IPS-20b (cell line): Measurements from ENCODE around the gene BTG2.

ENCODE experiments used
- H3K27ac ChIP-seq: one replicate; pipeline ENCODE4 v1.5.1; 2013; ENCODE audit warnings: low read length
- H3K27me3 ChIP-seq: 2 replicates; pipeline ENCODE4 v1.6.1; 2013; ENCODE audit warnings: mild to moderate bottlenecking, low read length, inconsistent platforms; ENCODE audit not compliant: insufficient read depth
- H3K36me3 ChIP-seq: 2 replicates; pipeline ENCODE4 v1.6.1; 2013; ENCODE audit warnings: low read depth, mild to moderate bottlenecking, inconsistent platforms, low read length, moderate library complexity; ENCODE audit not compliant: insufficient read depth
- H3K4me1 ChIP-seq: 2 replicates; pipeline ENCODE4 v1.6.1; 2013; ENCODE audit warnings: mild to moderate bottlenecking, control low read depth, inconsistent platforms, low read length, moderate library complexity; ENCODE audit not compliant: insufficient read depth
- H3K4me3 ChIP-seq: 2 replicates; pipeline ENCODE4 v1.5.1; 2013; ENCODE audit warnings: mild to moderate bottlenecking, low read length, inconsistent platforms
- H3K9ac ChIP-seq: 2 replicates; pipeline ENCODE4 v1.6.1; 2013; ENCODE audit warnings: low read depth, mild to moderate bottlenecking, inconsistent platforms, low read length, moderate library complexity
- H3K9me3 ChIP-seq: 2 replicates; pipeline ENCODE4 v1.6.1; 2013; ENCODE audit warnings: mild to moderate bottlenecking, low read depth, low read length, inconsistent platforms; ENCODE audit not compliant: insufficient read depth

BTG2 gene

DNA sequence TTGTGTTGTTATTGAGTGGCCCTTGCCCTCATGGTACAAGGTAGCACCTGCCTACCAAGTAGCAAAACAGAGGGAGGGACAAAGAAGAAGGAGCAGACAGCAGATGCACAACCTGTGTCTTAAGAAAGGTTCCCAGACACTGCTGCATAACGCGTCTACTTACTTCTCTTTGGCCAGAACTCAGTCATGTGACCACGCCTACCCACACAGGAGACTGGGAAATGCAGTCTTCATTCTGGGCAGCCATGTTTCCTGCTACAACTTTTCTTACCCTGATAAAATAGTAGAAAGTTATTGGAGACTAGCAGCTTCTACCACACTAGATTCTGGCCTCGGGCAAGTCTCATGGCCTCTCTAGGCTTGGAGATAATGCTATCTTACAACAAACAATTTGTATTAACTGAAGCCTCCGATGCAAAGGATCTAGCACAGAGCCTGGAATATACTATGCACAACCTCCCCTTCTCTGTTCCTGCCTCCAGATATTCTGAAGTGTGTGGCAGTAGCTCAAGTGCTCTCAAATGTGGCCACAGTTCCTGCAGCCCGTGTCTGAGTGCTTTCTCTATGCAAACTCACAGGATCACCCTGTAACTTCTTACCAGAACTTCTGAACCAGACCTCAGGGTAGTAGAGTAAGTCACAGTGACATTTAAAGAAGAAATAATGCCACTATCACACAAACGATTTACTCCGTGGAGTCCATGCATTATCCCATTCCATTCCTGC, 34.1 kb upstream of the BTG2 start:
- Histone ChIP-seq H3K4me1 (no peaks in the 10 kb centered on the region; the same call in 1 of the 2 replicates), H3K9me3 (no peaks in the 10 kb centered on the region), H3K9ac (no peak overlapping the region), H3K36me3 (no peaks in the 10 kb centered on the region), H3K27ac (no peak overlapping the region), H3K27me3 (peaks cover 44% of the 10 kb centered on the region), H3K4me3 (no peak overlapping the region)

DNA sequence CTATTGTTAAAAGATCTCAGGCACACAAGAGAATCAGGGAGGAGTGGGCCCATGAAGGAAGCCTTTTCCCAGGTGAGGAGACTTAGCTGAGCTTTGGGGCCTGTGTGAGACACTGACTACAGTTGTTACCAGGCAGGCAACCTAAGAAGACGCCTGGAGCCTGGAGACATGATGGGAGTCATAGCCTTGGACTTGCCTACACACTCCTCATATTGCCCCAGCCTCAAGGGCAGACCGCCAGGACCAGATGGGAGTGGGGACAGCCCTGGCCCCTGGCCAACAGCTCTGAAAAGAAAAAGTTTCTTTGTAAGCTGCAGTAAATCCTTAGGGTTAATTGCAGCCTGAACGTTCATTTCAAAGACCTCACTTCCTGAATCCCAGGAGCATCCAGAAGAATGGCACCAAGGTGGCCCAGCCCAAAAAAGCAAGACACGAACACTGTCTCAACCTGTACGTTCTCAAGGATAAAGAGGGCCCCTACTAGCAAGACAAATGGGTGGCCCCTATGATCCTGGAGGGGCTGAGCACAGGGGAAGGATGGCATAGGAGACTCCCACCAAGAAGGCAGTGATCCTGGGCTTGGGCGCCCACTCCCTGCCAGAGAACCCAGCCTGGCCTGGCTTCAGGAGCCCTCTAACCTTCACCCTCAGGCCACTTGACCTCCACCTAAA, 33.2 kb upstream of the BTG2 start:
- Histone ChIP-seq H3K4me3 (no peak overlapping the region), H3K9ac (no peak overlapping the region), H3K4me1 (no peaks in the 10 kb centered on the region; the same call in 1 of the 2 replicates), H3K9me3 (no peaks in the 10 kb centered on the region), H3K27me3 (peaks cover 49% of the 10 kb centered on the region), H3K36me3 (no peaks in the 10 kb centered on the region), H3K27ac (no peak overlapping the region)

DNA sequence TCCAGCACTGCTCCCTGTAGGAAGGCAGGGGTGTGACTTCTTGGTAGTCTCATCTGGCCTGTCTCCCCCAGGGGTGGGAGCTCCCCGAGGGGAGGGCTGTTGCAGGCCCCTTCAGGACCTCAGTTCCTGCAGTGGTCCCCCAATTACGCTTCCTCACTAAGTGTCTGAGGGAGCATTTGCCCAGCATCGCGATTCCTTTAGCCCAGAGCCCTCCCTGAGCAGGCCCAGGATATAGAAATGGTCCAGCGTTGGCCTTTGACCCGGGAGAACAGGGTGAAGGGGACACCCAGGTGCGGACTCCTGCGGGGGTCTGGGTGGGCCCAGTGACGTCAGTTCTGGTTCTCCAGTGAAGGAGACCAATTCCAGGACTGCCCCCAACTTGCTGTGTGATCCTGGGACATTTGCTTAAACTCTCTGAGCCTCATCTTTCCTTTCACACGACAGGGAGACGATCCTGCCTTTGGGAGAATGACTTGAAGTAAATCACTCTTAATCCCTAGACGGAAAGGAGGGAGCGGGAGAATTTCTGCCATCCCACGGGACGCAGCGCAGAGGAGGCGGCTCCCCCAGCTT, 32.6 kb upstream of the BTG2 start:
- Histone ChIP-seq H3K9me3 (no peaks in the 10 kb centered on the region), H3K4me3 (peak overlapping the region; percentile 64; the same call in 1 of the 2 replicates), H3K36me3 (no peaks in the 10 kb centered on the region), H3K4me1 (no peaks in the 10 kb centered on the region; the same call in 1 of the 2 replicates), H3K27me3 (peaks cover 48% of the 10 kb centered on the region), H3K9ac (peak overlapping the region; percentile 22; the same call in 1 of the 2 replicates), H3K27ac (no peak overlapping the region)

DNA sequence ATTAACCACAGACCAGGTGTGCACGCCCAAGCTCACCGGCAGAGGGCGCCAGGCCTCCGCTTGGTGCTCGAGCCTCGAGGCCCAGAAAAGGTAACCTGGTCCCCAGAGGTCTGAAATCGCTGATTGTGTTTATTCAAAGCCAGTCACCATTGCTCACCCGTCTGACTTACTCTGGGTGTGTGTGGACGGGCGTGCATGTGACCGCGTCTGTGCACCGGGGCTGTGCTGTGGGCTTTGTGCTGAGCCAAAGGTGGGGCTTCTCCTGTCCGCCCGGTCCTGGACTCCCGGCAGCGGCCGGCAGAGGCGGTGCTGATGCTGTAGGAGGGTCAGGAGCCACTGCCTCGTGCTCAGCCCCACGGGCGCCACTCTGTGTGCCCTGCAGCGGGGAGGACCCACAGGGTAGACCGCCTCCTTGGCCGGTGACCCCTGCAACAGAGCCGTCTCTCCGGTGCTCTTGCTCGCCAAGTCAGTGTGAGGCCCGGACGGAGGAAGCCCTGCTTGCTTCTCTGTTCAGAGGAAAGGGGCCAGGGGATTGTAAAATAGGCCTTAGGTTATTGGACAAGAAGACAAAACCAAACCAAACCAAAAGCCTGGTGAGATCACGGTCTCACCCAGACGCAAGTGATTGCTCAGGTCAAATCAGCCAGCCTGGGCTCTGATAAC, 32.0 kb upstream of the BTG2 start:
- Histone ChIP-seq H3K36me3 (no peaks in the 10 kb centered on the region), H3K4me3 (peak overlapping the region; percentile 64; the same call in 1 of the 2 replicates), H3K9me3 (no peaks in the 10 kb centered on the region), H3K9ac (peak overlapping the region; percentile 22; the same call in 1 of the 2 replicates), H3K4me1 (no peaks in the 10 kb centered on the region; the same call in 1 of the 2 replicates), H3K27ac (no peak overlapping the region), H3K27me3 (peaks cover 50% of the 10 kb centered on the region)

DNA sequence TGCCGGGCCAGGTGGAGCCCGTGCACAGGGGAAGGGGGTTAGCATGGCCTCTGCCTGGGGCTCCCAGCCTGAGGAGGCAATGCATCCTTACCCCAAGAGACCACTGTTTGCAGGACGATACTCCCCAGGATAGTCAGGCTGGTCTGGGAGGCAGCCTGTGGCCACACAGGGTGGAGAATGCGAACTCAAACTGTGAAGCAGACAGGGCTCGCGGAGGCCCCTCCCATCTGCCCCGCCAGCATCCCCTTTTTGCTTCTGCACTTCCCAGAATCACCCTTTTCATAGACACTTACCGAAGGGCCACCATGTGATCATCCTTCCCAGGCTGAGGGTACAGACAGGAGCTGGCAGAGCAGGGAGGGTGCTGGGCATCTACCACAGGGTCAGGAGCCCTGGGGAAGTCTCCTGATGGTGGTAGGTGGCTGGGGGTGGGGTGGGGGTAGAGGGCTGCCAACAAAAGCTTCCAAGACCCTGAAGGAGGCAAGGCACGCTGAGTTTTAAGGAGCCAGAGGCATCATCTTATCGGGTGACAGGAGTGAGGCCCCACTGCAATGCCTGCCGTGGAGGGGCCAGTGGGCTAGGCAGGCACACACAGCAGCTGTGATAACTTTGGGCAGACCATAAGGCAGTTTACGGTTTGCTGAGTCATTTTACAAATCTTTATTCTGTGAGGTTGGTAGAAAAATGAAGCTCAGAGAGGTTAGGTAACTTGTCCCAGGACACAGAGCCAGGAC, 31.3 kb upstream of the BTG2 start:
- Histone ChIP-seq H3K4me3 (peak overlapping the region; percentile 64; the same call in 1 of the 2 replicates), H3K4me1 (no peaks in the 10 kb centered on the region; the same call in 1 of the 2 replicates), H3K36me3 (no peaks in the 10 kb centered on the region), H3K27me3 (peaks cover 52% of the 10 kb centered on the region), H3K9ac (peak overlapping the region; percentile 22; the same call in 1 of the 2 replicates), H3K9me3 (no peaks in the 10 kb centered on the region), H3K27ac (no peak overlapping the region)

DNA sequence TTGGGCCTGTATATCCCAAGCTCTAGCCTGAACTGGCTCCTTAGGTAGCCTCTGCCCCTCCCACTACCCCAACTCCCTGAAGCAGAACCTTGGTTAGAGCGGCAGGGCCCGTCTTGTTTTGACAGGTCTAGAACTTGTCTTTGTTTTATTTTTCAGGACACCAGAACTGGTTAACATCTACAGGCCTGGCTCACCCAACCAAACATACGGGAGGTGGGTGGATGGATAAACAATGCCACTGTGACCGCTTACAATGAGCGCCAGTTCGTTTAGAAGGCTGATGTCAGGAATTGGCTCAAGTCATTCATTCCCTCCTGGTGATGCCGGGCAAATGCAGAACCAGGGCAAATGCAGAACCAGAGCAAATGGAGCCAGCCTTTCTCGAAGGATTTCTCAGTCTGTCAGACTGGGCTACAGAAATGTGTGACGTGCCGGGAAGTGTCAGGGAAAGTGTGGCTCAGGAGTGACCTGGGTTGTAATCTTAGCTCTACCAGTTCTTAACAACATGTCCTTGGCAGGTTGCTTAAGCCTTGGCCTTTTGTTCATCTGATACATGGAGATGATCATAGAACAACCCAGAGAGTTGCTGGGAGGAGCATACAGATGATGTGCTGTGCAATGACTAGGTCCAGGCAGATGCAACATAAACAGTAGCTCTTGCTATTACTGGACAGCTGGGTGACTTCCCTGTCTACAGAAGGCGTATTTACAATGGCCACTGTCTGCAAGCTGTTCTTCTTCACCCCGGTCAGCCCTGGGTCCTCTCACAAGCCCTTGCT, 30.5 kb upstream of the BTG2 start:
- H3K36me3 ChIP-seq = no peaks in the 10 kb centered on the region
- no peak overlapping the region for H3K27ac ChIP-seq
- no peaks in the 10 kb centered on the region for H3K9me3 ChIP-seq
- no peaks in the 10 kb centered on the region; the same call in 1 of the 2 replicates for H3K4me1 ChIP-seq
- no peak overlapping the region for H3K4me3 ChIP-seq
- H3K27me3 ChIP-seq = peaks cover 52% of the 10 kb centered on the region
- no peak overlapping the region for H3K9ac ChIP-seq

DNA sequence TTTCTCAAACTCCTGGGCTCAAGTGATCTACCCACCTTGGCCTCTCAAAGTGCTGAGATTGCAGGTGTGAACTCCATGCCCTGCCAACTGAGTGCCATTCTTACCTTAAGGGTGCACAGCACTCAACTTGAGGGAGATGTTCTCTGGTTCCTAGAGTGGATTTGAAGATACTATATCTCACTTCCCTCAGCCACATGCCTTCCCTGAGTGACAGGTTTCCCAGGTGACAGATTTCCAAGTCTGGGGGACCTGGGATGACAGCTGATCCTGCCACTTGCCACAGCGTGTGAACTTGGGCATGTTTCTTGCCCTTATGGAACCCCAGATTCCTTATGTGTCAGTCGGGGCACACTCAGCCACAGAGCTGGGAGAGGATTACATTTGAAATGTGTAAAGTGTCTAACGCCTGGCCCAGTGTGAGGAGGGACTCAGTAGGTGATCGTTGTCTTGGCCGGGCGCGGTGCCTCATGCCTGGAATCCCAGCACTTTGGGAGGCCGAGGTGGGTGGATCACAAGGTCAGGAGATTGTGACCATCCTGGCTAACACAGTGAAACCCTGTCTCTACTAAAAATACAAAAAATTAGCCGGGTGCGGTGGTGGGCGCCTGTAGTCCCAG, 29.6 kb upstream of the BTG2 start:
- Histone ChIP-seq H3K27ac (no peak overlapping the region), H3K36me3 (no peaks in the 10 kb centered on the region), H3K4me3 (no peak overlapping the region), H3K9ac (no peak overlapping the region), H3K4me1 (no peaks in the 10 kb centered on the region; the same call in 1 of the 2 replicates), H3K27me3 (peaks cover 52% of the 10 kb centered on the region), H3K9me3 (no peaks in the 10 kb centered on the region)

DNA sequence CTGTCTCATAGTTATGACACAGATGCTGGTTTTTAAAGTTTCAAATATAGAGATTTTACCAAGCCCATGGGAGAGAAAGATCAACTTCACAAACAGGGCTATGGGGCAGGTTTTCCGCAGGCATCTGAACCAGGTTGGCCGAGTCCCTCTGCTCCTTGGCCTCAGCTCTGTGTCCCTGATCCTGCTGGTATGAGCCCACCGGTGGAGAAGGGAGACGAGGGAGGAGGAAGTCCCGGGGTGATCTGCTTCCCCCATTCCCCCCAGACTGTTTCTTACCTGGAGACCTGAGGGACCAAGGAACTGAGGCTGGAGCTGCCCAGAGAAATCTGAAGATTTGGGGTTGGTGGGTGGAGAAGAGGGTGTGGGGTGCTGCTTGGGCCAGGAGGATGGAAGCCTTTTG, 28.9 kb upstream of the BTG2 start:
- Histone ChIP-seq H3K9me3 (no peaks in the 10 kb centered on the region), H3K27me3 (peaks cover 52% of the 10 kb centered on the region), H3K36me3 (no peaks in the 10 kb centered on the region), H3K27ac (no peak overlapping the region), H3K9ac (no peak overlapping the region), H3K4me3 (no peak overlapping the region), H3K4me1 (no peaks in the 10 kb centered on the region; the same call in 1 of the 2 replicates)

DNA sequence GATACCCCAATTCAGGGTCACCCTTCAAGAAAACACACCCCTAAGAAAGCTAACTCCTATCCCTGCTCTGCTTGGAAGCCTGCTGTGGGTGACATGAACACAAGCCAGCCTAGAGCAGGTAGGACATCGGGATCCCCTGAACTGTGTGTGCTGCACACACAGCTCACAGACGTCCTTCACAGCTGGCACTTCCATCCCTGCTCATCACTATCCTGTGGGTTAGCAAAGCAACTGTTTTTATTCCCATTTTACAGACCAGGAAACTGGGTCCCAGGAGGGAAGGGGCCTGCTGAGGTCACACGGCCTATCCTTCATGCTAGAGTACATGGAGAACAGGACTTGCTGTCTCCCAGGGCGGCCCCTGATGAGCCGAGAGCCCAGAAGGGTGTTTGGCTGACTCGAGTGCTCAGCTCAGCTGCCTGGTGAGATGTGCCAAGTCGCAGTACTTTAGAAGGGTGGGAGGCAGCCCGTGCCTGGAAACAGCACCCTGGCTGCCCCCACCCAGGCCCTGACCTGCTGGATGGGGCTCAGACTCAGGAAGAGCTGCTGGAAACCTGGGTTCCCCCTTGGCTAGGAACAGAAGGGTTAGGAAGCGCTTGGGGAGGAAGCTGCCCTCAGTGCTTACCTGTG, 28.3 kb upstream of the BTG2 start:
- Histone ChIP-seq H3K9ac (no peak overlapping the region), H3K4me3 (no peak overlapping the region), H3K27me3 (peaks cover 50% of the 10 kb centered on the region), H3K9me3 (no peaks in the 10 kb centered on the region), H3K36me3 (no peaks in the 10 kb centered on the region), H3K4me1 (no peaks in the 10 kb centered on the region; the same call in 1 of the 2 replicates), H3K27ac (no peak overlapping the region)
